IMR-90 (cell line): Measurements from ENCODE around the gene PLD3. TPM values are rescaled to one million over a fixed set of nuclear protein-coding genes. Genes with fewer than 3 reads are reported as not detected.
A peak's percentile ranks its signal among the peaks of the same experiment; 100 is the strongest.

Experiments
- ATAC-seq: fragments of 200-7000 bp; cut with Tn5 transposase; 2 replicates; pipeline ENCODE4 v1.9.1; 2020; ENCODE audit warnings: low read depth, mild to moderate bottlenecking, moderate library complexity
- BruUV-seq: library from RNA; stranded (reverse); fragments of 400-500 nt; replicated peaks from 2 replicates; lab custom pipeline; 2021; lab: Mats Ljungman, UMichigan
- CTCF ChIA-PET: fragments of 300-600 bp; formaldehyde crosslinking; extraction: SDS; loops from one replicate; lab custom pipeline; 2021; ENCODE audit warnings: antibody characterized with exemption; lab: Yijun Ruan, JAX
- POLR2A ChIA-PET: fragments of 300-600 bp; sonication (Branson Sonifier 250); formaldehyde crosslinking; loops from one replicate; lab custom pipeline; 2022; ENCODE audit warnings: antibody characterized with exemption; ENCODE audit not compliant: unreplicated experiment; lab: Charles Lee
- DNase-seq: peaks from one replicate; pipeline ENCODE4 v3.0.0; 2013
- H2AFZ ChIP-seq: replicated peaks from 2 replicates; pipeline ENCODE3; 2013; ENCODE audit warnings: low read length, mild to moderate bottlenecking; ENCODE audit not compliant: poor library complexity
- H2AK5ac ChIP-seq: 2 replicates; pipeline ENCODE4 v1.6.1; 2013; ENCODE audit warnings: low read depth, low read length, inconsistent platforms
- H2AK9ac ChIP-seq: replicated peaks from 2 replicates; pipeline ENCODE3; 2013; ENCODE audit warnings: mild to moderate bottlenecking, low read depth, low read length, moderate library complexity; ENCODE audit not compliant: poor library complexity
- H2BK120ac ChIP-seq: 2 replicates; pipeline ENCODE4 v1.6.1; 2013; ENCODE audit warnings: low read depth, low read length, inconsistent platforms
- H2BK15ac ChIP-seq: 3 replicates; pipeline ENCODE4 v1.6.1; 2013; ENCODE audit warnings: low read depth, low read length, inconsistent platforms
- H2BK20ac ChIP-seq: 2 replicates; pipeline ENCODE4 v1.6.1; 2013; ENCODE audit warnings: low read depth, mild to moderate bottlenecking, inconsistent platforms, low read length, moderate library complexity
- H2BK5ac ChIP-seq: 2 replicates; pipeline ENCODE4 v1.6.1; 2013; ENCODE audit warnings: mild to moderate bottlenecking, low read depth, low read length, inconsistent platforms; ENCODE audit not compliant: poor library complexity, severe bottlenecking
- H3K14ac ChIP-seq: replicated peaks from 2 replicates; pipeline ENCODE4 v1.6.1; 2013; ENCODE audit warnings: low read depth, low read length, inconsistent platforms
- H3K18ac ChIP-seq: 2 replicates; pipeline ENCODE4 v1.6.1; 2013; ENCODE audit warnings: low read depth, low read length, control low read depth
- H3K23ac ChIP-seq: 2 replicates; pipeline ENCODE4 v1.6.1; 2013; ENCODE audit warnings: low read depth, low read length, inconsistent platforms
- H3K27ac ChIP-seq: 2 replicates; pipeline ENCODE4 v1.5.1; 2013; ENCODE audit warnings: mild to moderate bottlenecking, control low read depth, low read length; ENCODE audit not compliant: insufficient read depth
- H3K27me3 ChIP-seq: 2 replicates; pipeline ENCODE4 v1.6.1; 2013; ENCODE audit warnings: low read length; ENCODE audit not compliant: control insufficient read depth, insufficient read depth
- H3K36me3 ChIP-seq: 2 replicates; pipeline ENCODE4 v1.6.1; 2013; ENCODE audit warnings: low read length, mixed read lengths; ENCODE audit not compliant: control insufficient read depth, insufficient read depth
- H3K4ac ChIP-seq: 2 replicates; pipeline ENCODE4 v1.6.1; 2013; ENCODE audit warnings: low read depth, low read length, inconsistent platforms
- H3K4me1 ChIP-seq: 2 replicates; pipeline ENCODE4 v1.6.1; 2013; ENCODE audit warnings: low read length, mixed read lengths; ENCODE audit not compliant: control insufficient read depth, insufficient read depth
- H3K4me2 ChIP-seq: 2 replicates; pipeline ENCODE4 v1.6.1; 2013; ENCODE audit warnings: low read depth, mild to moderate bottlenecking, control low read depth, low read length, moderate library complexity
- H3K4me3 ChIP-seq: 2 replicates; pipeline ENCODE4 v1.5.1; 2013; ENCODE audit warnings: low read depth, mild to moderate bottlenecking, control low read depth, low read length, moderate library complexity; ENCODE audit not compliant: insufficient read depth
- H3K56ac ChIP-seq: 2 replicates; pipeline ENCODE4 v1.6.1; 2013; ENCODE audit warnings: low read length, inconsistent platforms; ENCODE audit not compliant: insufficient read depth; ENCODE audit errors: extremely low read depth
- H3K79me1 ChIP-seq, 2 experiments: 2 replicates each; pipeline ENCODE4 v1.6.1; 2013; ENCODE audit warnings: low read length in 2 of 2, inconsistent platforms in 1 of 2, low read depth in 1 of 2
- H3K9ac ChIP-seq: 2 replicates; pipeline ENCODE4 v1.6.1; 2013; ENCODE audit warnings: low read depth, low read length, control low read depth
- H3K9me1 ChIP-seq: 2 replicates; pipeline ENCODE4 v1.6.1; 2013; ENCODE audit warnings: low read length, inconsistent platforms; ENCODE audit not compliant: insufficient read depth
- H3K9me3 ChIP-seq: 2 replicates; pipeline ENCODE4 v1.6.1; 2013; ENCODE audit warnings: low read length; ENCODE audit not compliant: control insufficient read depth, insufficient read depth
- H4K20me1 ChIP-seq: 2 replicates; pipeline ENCODE4 v1.6.1; 2013; ENCODE audit warnings: low read length, inconsistent platforms; ENCODE audit not compliant: insufficient read depth
- H4K5ac ChIP-seq: 2 replicates; pipeline ENCODE4 v1.6.1; 2013; ENCODE audit warnings: mild to moderate bottlenecking, low read depth, low read length, control low read depth
- H4K8ac ChIP-seq, 2 experiments: 2 replicates each; pipeline ENCODE4 v1.6.1; 2013; ENCODE audit warnings: low read depth in 2 of 2, low read length in 2 of 2, control low read depth in 1 of 2, inconsistent platforms in 1 of 2
- H4K91ac ChIP-seq: 2 replicates; pipeline ENCODE4 v1.6.1; 2013; ENCODE audit warnings: low read depth, low read length, inconsistent platforms; ENCODE audit not compliant: insufficient read depth
- BHLHE40 ChIP-seq: fragments of 150-350 bp; IDR thresholded peaks from 2 replicates; pipeline ENCODE4 v1.6.1; 2016; ENCODE audit warnings: mild to moderate bottlenecking, low read depth, low read length
- CHD1 ChIP-seq: IDR thresholded peaks from 2 replicates; pipeline ENCODE4 v1.6.1; 2012; ENCODE audit warnings: low read depth, low read length, improper control_type of control experiment
- FOS ChIP-seq: fragments of 150-350 bp; IDR thresholded peaks from 2 replicates; pipeline ENCODE4 v1.6.1; 2016; ENCODE audit warnings: low read depth, low read length
- MAFK ChIP-seq: IDR thresholded peaks from 2 replicates; pipeline ENCODE4 v1.6.1; 2012; ENCODE audit warnings: low read depth, low read length, improper control_type of control experiment
- NFE2L2 ChIP-seq: fragments of 150-350 bp; IDR thresholded peaks from 2 replicates; pipeline ENCODE4 v1.6.1; 2016; ENCODE audit warnings: low read depth, mild to moderate bottlenecking, low read length
- POLR2A ChIP-seq: IDR thresholded peaks from 2 replicates; pipeline ENCODE4 v1.6.1; 2012; ENCODE audit warnings: mild to moderate bottlenecking, low read depth, low read length
- RAD21 ChIP-seq: IDR thresholded peaks from 2 replicates; pipeline ENCODE4 v1.6.1; 2012; ENCODE audit warnings: low read length, improper control_type of control experiment
- RCOR1 ChIP-seq: IDR thresholded peaks from 2 replicates; pipeline ENCODE4 v1.6.1; 2012; ENCODE audit warnings: mild to moderate bottlenecking, low read length, improper control_type of control experiment; ENCODE audit not compliant: insufficient replicate concordance
- RFX5 ChIP-seq: IDR thresholded peaks from 2 replicates; pipeline ENCODE4 v1.8.0; 2012; ENCODE audit warnings: low read depth, mild to moderate bottlenecking, low read length, moderate library complexity
- WGBS, 2 experiments: methylation state at CpG; one replicate each; pipeline versions ENCODE4 v1.1.5 to v1.1.7; 2013; ENCODE audit warnings: missing lambda C conversion rate in 2 of 2; ENCODE audit not compliant: insufficient read length in 1 of 2; ENCODE audit errors: extremely low coverage in 2 of 2; 5-methylcytosine and 5-hydroxymethylcytosine counted together
- dilution Hi-C: fragments of 300-500 bp; cut with HindIII; formaldehyde crosslinking; loops from one replicate; pipeline ENCODE4 v1.14.3; 2018; ENCODE audit warnings: low sequenced_read_pairs; ENCODE audit not compliant: unreplicated experiment
- in situ Hi-C: fragments of 300-500 bp; cut with MboI; formaldehyde crosslinking; loops from 3 replicates; pipeline ENCODE4 v1.14.3; 2019; ENCODE audit warnings: low sequenced_read_pairs, inconsistent platforms, mixed read lengths
- intact Hi-C: fragments of 100-400 bp; cut with micrococcal nuclease; formaldehyde crosslinking; loops from 2 replicates; pipeline ENCODE4 v1.10.0; 2022
- polyA plus RNA-seq, 3 experiments: library from polyadenylated mRNA; depleted of rRNA; stranded (reverse); fragments of >200 nt; gene quantifications; 2 replicates each; pipeline ENCODE4 v1.2.3, GENCODE V29; 2012; ENCODE audit warnings: low replicate concordance in 1 of 3
- total RNA-seq: library from RNA; depleted of rRNA; stranded (reverse); fragments of >200 nt; gene quantifications from 2 replicates; pipeline ENCODE4 v1.2.3, GENCODE V29; 2012
- TF ChIP-seq, protein P1 (sequence below): conservative IDR thresholded peaks from 2 replicates; pipeline ENCODE4 v1.5.1; 2012; ENCODE audit warnings: mild to moderate bottlenecking, low read depth, low read length, improper control_type of control experiment
- TF ChIP-seq, protein P2 (sequence below): fragments of 150-350 bp; IDR thresholded peaks from 2 replicates; pipeline ENCODE4 v1.6.1; 2017; ENCODE audit warnings: mild to moderate bottlenecking, antibody characterized with exemption, low read length, low read depth
- TF ChIP-seq, protein P3 (sequence below): fragments of 150-350 bp; IDR thresholded peaks from 2 replicates; pipeline ENCODE4 v1.6.1; 2016; ENCODE audit warnings: low read depth, mild to moderate bottlenecking, low read length, moderate library complexity, borderline replicate concordance

The PLD3 gene
- total and polyA plus RNA-seq, 2 of the 4 experiments (the other 2 are of a cell fraction), result 117 to 665 TPM

DNA sequence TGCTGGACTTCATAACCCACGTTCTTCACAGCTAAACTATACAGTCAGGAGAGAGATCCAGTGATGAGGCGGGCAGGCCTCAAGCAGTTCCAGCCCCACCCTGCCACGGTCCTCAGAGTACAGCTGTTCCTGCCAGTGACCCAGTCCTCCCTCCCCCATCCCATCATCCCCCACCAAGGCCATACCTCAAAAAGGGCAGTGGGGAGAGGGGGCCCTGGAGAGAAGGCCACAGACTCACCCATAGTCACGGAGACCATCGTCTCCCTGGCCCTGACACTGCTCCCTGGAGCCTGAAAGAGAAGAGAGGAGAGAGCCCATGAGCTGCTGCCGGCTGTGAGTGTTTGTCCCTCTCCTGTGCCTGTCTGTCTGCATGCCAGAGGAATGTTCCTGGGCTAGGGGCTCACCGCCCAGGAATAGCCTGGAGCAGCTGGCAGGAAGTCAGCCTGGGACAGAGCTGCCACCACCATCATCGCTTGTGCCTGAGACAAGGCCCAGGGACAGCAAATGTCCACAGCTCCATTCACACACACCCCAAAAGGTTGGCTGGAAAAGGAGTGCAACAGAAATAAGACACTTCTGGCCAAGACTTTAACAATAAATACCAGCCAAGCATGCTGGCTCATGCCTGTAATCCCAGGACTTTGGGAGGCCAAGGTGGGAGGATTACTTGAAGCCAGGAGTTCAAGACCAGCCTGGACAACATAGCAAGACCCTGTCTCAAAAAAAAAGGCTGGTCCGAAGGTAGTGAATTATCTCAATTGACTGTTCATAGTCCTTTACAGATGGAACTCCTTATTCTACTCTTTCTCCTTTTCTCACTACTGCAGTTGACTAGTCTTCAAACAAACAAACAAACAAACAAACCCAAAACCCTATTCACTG is 6.7 kb upstream of the PLD3 start:
- ATAC-seq, result peak; percentile 37
- POLR2A ChIA-PET, result no interaction called here

More for the DNA sequence above, 6.7 kb upstream of the PLD3 start:
- CTCF ChIA-PET, result interaction anchor here (1.3 kb wide), 1 partner anchor 79 kb away, joined by 3 read pairs; no protein-coding TSS in a partner anchor
- Histone ChIP-seq H3K9me1 (peaks cover 13% of the 10 kb centered on the region), H2AFZ (peak overlapping the region; percentile 63), H3K4me3 (no peak overlapping the region), H3K27me3 (no peaks in the 10 kb centered on the region), H3K4me1 (no peaks in the 10 kb centered on the region), H2BK120ac (no peak overlapping the region), H2AK5ac (no peak overlapping the region), H2BK20ac (no peak overlapping the region), H3K18ac (no peak overlapping the region), H3K4ac (no peak overlapping the region), H3K23ac (no peak overlapping the region), H3K9ac (no peak overlapping the region), H3K9me3 (no peaks in the 10 kb centered on the region), H2BK5ac (no peak overlapping the region), H2BK15ac (no peak overlapping the region), H4K8ac (peak overlapping the region in 1 of 2 experiments; percentile 51; a peak in 1 of 4 replicates), H3K56ac (no peak overlapping the region), H3K14ac (no peak overlapping the region), H4K20me1 (peaks cover 4% of the 10 kb centered on the region), H3K4me2 (no peak overlapping the region), H3K36me3 (peaks cover 12% of the 10 kb centered on the region), H3K27ac (no peak overlapping the region), H4K91ac (no peak overlapping the region), H4K5ac (no peak overlapping the region), H2AK9ac (no peak overlapping the region), H3K79me1 (peaks cover 28 to 54% of the 10 kb centered on the region in 2 experiments)
- no peak for DNase-seq
- intact Hi-C loops (no loop called here), dilution Hi-C loops (no loop called here), in situ Hi-C loops (no loop called here)
- 57% methylated on average over 2 of the region's 9 CpGs; no CpG with 5 or more reads in 1 of the 2 experiments for WGBS, 2 experiments
- TF ChIP-seq, protein P1, sequence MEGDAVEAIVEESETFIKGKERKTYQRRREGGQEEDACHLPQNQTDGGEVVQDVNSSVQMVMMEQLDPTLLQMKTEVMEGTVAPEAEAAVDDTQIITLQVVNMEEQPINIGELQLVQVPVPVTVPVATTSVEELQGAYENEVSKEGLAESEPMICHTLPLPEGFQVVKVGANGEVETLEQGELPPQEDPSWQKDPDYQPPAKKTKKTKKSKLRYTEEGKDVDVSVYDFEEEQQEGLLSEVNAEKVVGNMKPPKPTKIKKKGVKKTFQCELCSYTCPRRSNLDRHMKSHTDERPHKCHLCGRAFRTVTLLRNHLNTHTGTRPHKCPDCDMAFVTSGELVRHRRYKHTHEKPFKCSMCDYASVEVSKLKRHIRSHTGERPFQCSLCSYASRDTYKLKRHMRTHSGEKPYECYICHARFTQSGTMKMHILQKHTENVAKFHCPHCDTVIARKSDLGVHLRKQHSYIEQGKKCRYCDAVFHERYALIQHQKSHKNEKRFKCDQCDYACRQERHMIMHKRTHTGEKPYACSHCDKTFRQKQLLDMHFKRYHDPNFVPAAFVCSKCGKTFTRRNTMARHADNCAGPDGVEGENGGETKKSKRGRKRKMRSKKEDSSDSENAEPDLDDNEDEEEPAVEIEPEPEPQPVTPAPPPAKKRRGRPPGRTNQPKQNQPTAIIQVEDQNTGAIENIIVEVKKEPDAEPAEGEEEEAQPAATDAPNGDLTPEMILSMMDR, result no peak
- TF ChIP-seq FOS, result no peak
- TF ChIP-seq RCOR1, result no peak
- TF ChIP-seq, protein P2, sequence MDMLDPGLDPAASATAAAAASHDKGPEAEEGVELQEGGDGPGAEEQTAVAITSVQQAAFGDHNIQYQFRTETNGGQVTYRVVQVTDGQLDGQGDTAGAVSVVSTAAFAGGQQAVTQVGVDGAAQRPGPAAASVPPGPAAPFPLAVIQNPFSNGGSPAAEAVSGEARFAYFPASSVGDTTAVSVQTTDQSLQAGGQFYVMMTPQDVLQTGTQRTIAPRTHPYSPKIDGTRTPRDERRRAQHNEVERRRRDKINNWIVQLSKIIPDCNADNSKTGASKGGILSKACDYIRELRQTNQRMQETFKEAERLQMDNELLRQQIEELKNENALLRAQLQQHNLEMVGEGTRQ, result no peak
- TF ChIP-seq POLR2A, result no peak
- no peak for TF ChIP-seq RFX5
- TF ChIP-seq NFE2L2, result no peak
- TF ChIP-seq RAD21, result no peak
- TF ChIP-seq, protein P3, sequence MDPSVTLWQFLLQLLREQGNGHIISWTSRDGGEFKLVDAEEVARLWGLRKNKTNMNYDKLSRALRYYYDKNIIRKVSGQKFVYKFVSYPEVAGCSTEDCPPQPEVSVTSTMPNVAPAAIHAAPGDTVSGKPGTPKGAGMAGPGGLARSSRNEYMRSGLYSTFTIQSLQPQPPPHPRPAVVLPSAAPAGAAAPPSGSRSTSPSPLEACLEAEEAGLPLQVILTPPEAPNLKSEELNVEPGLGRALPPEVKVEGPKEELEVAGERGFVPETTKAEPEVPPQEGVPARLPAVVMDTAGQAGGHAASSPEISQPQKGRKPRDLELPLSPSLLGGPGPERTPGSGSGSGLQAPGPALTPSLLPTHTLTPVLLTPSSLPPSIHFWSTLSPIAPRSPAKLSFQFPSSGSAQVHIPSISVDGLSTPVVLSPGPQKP, result no peak
- no peak for TF ChIP-seq BHLHE40
- no peak for TF ChIP-seq MAFK
- TF ChIP-seq CHD1, result no peak
- BruUV-seq, result no TSS peak
